ENCODE results near the gene URB1.
A peak's percentile ranks its signal among the peaks of the same experiment; 100 is the strongest.

The URB1 gene

GRCh38 chr21:32340863-32341848 lies 51.7 kb downstream of the URB1 start:
- no peak for DNase-seq

DNA sequence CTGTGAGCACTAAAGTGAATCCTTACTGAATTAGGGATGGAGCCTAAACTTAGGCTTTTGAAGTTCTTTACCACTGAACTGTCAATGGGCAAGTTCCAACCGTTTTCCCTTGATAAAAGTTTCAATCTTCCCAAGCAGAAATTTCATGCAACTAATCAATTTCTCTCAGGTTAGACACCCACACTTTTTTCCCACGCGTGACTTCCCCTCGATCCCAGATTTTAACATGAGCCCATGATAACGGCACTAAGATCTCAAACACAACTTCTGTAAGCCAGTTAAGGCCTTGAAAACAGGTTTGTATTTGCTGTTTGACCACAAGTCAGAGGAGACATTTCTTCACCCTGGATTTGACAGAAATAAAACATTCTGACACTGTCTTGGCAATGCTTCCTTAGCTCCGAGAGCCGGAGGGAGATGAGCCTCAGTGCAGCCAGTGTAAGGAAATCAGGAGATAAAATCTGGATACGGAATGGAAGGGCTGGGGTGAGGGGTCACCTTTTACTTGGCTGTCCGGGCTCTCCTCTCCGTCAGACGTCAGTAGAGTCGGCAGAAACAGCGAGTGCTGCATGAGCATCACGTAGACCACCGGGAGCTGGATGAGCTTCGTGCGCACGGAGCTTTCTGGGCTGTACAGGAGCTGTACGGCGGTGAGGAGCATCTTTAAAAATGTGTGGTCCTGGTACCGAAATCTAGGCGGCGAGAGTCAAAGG lies 54.4 kb downstream of the URB1 start:
- DNase-seq, result no peak

GRCh38 chr21:32337206-32337605 lies 55.6 kb downstream of the URB1 start:
- DNase-seq, result no peak

- peak; percentile 88 for DNase-seq
Observed at GRCh38 chr21:32336711-32337110, 56.1 kb downstream of the URB1 start.

GRCh38 chr21:32335601-32336575 lies 56.9 kb downstream of the URB1 start:
- peak; percentile 61 for DNase-seq

DNA sequence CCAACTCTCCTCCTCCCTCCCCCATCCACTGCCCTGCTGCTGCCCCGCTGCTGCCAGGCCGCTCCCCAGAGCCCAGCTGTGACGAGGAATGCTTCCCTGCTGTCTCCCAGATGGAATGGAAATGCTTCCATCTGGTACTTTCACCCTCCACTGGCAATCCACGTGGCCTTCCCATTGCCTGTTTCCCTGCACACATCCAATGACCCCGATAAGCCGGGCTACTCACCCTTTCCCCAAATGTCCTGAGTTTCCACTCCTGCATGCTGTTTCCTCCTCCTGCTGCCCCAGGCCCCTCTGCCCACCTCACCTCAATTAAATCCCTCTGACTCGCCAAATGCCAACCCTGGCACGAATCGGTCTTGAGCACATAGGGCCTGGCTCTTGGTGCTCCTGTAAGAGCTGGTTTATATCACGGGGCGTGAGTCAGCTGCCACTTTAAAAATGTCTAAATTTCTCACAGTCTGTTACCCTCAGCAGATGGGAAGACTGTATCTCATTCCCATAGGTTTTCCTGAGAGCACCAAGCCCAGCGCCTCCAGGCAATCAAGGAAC lies 57.8 kb downstream of the URB1 start:
- DNase-seq, result peak; percentile 97

GRCh38 chr21:32333953-32334673 lies 58.7 kb downstream of the URB1 start:
- DNase-seq, result no peak

GRCh38 chr21:32332463-32332951 lies 60.3 kb downstream of the URB1 start:
- DNase-seq, result no peak

GRCh38 chr21:32331444-32332305 lies 61.1 kb downstream of the URB1 start:
- no peak for DNase-seq

GRCh38 chr21:32330784-32331311 lies 62.0 kb downstream of the URB1 start:
- no peak for DNase-seq

DNA sequence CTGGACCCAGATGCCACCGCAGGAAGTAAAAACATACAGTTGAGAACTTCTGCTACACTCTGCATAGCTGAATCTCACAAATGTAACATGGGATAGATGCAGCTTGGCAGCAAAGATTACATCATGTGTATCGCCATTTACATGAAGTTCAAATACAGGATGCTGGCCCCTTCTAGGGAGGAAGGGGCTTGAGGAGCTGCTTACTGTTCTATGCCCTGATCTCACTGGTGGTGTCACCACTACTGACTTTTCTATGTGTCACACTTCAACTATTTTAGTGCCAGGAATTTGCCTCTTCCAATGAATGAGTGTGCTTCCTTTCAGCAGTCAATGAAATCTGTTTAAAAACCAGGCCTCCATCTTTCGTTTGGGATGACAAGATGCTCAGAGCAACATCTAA lies 63.0 kb downstream of the URB1 start:
- no peak for DNase-seq

GRCh38 chr21:32329331-32329730 lies 63.5 kb downstream of the URB1 start:
- DNase-seq, result no peak

GRCh38 chr21:32328595-32328994 lies 64.2 kb downstream of the URB1 start:
- DNase-seq, result no peak

DNA sequence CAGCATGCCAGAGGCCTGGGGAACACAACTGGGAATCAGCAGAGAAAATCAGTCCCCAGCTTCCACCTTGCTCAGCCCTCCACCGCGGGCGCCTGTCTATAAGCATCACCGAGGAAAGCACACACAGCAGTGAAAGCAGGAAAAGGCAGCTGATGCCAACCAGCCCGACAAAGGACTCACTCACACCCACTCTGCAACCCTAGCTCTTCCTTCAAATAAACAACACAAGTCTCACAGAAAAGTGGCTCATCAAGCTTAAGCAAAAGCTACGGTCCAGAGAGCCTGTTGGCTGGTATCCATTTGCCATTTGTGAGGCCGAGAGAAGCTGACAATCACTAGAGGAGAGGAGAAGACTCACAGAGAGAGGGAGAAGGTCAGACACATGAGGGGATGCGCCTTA lies 67.1 kb downstream of the URB1 start:
- no peak for DNase-seq

DNA sequence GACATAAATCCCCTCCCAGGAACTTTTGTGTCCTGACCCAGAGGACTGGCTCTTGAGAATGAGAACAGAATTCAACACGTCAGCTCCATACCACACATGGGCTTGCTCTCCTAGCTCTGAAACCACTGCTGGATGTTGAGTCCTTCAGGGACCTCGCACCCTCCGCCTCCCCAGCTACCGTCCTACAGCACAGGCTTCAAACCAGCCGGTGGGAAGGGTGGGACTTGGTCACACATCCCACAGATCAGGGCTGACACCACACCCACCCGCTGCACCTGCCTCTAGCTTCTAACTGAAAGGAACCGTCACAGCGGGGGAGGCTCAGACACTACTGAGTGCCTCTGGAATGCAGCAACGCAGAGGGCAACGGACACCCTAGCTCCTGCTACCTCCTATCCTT lies 70.1 kb downstream of the URB1 start:
- DNase-seq, result no peak

- no peak for DNase-seq
Observed at GRCh38 chr21:32322103-32322502, 70.7 kb downstream of the URB1 start.

GRCh38 chr21:32321480-32321879 lies 71.3 kb downstream of the URB1 start:
- DNase-seq, result no peak

GRCh38 chr21:32320726-32321125 lies 72.1 kb downstream of the URB1 start:
- DNase-seq, result no peak

- no peak for DNase-seq
Observed at GRCh38 chr21:32320059-32320458, 72.8 kb downstream of the URB1 start.

DNA sequence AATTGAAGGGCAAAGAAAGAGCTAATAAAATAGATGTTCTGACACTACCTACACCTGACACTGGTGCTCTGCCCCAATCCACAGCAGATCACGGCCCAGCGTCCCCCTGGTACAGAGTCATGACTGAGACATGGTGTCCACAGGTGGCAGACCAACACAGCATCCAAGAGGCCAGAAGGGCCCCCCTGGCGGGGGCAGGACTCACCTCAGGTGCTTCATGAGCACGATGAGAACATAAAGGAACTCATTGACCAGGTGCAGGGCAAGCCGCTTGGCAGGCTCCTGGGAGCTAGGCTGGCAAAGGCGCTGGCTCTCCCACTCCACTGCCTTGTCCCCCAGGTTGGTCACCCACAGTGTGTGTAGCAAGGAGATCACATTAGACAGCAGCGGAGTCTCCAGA lies 73.8 kb downstream of the URB1 start:
- DNase-seq, result no peak

Measured in NCI-H1694 (cell line).